Activated T-cell treated with anti-CD3 and anti-CD28 coated beads for 24 hours (primary cell): ENCODE results near the gene ATP8A2.

Experiments used
- DNase-seq: peaks from one replicate; pipeline ENCODE4 v3.0.0-alpha.2; 2020; ENCODE audit warnings: low read depth

The ATP8A2 gene

DNA sequence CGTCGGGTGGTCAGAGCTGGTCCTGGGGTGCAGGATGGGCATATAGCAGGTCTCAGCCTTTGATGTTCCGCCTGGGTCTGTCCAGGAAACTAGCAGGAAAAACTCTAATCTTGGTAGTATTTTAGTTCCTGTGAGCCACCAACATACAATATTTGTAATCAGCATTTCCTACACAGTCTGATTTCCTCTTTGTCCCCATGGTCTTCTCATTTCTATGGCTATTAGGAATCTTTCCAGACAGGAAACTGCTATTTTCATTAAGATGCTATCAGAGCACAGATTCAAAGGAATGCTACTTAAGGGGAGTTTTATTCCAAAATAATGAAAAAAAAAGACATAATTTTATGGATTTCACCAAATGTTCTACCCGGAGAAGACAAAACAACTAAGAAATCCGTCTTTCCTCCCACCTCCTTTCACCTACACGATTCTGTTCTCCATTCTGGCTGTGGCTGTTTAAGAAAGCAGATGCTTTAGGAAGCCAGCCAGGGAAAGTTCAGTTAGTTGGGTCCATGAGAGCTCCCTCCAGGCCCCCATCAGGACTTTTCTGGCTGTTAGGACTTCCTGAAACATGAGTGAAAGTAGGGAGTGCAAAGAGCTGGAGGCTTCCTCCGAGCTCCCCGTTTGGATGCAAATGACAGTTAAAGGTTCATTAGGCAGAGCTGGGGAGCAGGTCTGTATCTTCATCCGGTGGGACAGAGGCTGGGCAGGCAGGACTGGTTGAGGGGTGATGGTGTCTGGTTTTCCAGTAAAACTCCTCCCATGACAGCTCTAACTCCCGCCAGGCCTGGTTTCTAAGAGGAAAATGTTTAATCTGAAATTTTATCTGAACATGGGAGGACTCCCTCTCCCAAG, 643.7 kb downstream of the ATP8A2 start:
- no peak for DNase-seq

DNA sequence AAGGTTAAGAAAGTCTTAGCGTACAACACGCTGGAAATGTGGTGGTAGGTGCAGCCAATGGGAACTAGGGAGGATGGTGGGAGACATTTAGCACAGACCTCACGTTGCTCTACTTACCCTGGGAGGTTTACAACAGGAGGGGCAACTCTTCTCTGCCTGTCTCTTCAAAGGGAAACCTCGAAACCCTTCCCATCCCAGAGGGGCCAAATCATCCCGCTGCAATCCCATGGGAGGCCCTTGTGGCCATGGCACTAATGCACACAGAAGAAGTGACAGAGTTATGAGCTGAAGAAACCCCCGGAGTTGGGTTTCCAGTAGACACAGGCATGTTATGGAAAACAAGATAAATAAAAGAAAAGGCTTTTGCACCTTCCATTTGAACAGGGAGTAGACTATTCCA, 644.4 kb downstream of the ATP8A2 start:
- DNase-seq: no peak

DNA sequence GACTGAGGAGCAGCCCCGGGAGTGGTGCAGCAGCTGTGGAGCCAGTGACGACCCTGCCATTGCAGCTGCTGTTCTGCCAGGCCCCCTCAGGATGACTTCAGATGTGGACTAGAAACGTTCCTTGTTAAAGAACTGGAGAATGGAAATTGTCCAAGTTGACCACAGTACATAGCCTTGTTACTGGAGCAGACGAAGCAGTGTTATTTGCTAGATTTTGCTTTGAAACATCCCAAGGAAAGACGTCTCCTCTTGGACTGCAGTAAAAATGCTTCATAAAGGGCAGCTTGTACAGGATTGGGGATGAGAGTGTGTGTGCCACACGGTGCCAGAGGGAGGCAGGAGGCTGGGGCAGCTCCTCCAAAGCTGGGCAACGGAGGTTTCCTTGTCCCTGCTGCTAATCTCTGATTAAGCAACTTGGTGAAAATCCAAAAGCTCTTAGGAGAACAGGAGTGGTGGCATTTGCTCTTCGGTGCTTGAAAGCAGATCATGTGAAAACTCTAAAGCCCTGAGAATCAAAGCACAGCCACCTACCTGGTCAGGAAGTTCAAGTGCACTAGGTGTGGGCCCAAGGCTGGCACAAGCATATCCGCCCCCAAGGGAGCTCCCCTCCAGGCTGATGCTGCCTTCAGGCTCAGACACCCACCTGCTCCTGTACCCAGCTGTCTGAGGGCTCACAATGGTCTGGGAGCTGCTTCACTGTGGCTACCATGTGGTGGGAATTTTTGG, 645.6 kb downstream of the ATP8A2 start:
- no peak for DNase-seq

DNA sequence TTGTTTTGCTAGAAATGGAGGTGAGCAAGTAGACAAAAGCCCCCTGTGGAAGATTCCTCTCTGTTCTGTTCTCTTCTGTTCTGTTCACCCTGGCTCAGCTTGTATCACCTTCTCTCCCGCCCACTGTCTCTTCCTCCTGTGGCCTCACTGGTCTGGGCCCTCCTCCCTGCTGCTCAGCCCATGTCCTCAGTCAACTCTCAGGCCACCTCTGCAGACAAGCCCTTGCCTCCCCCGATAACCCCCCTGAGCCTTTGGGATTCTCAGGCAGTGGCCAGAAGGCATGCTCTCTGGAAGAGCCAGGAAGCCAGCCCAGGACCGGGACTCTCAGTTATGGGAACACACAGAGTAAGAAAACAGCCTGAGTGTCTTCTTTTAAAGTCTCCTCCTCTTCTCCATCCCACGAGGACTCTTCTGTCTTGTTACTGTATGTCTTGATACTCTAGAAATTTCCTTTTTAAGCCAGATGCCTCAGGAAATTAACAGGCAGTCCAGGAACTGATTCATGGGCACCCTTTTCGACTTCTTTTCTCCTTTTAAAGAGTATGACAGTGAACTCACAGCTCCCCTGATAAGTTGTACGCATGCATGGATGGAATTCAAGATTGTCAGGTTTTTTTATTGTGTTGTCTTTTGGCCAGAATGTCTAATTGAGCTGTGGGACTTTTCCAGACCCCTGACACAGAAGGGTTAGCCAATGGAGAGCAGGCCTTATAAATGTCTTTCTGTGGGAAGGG, 646.3 kb downstream of the ATP8A2 start:
- no peak for DNase-seq

DNA sequence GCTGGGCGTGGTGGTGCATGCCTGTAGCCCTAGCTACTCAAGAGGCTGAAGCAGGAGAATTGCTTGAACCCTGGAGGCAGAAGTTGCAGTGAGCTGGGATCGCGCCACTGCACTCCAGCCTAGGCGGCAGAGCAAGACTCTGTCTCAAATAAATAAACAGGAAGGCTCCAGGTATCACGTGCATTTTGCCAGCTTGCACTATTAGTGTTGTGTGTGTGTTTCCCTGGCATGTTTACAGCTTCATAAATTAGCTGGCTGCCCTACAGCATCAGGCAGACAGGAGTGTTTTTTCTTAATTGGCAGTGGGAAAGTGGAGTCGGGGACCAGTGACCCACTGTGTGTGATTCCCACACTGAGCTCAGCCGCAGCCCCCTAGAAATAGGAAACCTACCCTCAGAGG, 647.5 kb downstream of the ATP8A2 start:
- DNase-seq: no peak

DNA sequence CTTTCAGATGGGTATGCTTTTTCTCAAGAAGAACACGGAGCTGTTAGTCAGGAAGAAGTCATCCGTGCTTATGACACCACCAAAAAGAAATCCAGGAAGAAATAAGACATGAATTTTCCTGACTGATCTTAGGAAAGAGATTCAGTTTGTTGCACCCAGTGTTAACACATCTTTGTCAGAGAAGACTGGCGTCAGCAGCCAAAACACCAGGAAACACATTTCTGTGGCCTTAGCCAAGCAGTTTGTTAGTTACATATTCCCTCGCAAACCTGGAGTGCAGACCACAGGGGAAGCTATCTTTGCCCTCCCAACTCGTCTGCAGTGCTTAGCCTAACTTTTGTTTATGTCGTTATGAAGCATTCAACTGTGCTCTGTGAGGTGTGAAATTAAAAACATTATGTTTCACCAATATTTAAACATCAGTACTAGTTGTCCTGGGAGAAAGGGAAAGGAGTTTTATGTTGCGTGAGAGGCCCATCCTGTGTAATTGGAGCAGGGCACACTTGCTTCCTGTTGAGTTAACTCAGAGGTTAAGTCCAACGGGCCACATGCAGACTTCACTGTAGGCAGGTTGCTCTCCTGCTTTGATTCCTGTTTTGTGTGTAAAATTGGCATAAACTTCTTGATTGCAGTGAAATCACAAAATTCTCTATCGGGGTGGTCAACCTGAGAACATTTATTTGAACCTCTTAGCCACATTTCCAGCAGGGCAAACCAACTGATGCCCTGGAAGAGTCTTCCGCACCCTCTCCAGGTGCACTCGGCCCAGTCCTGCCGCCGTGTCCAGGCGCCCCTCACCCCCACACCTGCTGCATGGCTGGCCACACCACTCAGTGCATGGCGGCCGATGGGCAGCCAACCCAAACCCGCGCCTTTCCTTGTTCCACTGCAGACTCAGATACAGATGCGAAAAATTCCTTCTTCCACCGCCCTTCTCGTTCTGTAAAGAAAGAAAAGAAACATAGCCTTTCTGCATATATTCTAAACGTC, 648.4 kb downstream of the ATP8A2 start:
- DNase-seq: no peak

DNA sequence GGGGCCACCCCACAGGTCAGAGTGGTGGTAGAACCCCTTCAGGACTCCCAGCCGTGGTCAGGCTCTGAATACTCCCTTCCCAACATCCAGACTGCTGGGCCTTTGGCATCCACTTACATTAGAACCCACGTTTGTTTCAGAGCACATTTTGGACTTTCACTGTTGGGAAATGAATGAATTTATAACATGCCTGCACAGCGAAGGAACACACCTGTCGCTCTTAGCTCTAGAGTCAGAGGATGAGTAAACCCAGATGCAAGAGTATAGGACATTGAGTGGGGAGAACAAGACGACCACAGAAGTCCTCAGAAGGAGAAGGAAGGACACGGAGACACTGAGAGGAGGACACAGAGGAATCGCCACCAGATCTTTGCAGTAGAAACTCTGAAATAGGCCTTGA, 649.1 kb downstream of the ATP8A2 start:
- no peak for DNase-seq

DNA sequence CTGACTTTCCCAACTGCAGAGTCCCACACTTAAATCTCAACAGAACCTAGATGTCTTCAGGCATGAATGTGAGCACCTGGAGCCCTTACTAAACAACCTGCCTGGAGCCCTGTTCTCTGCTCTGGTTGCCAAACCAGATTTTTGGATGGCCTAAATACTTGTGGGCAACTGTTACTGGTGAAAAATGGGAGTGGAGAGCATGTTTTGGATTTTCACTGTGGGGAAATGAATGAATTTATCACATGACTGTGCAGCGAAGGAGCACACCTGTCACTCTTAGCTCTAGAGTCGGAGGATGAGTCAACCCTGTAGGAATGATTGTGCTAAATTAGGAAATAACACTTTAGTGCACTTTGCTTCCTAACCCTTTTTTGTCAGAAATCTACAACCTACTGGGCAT, 649.7 kb downstream of the ATP8A2 start:
- DNase-seq: no peak

DNA sequence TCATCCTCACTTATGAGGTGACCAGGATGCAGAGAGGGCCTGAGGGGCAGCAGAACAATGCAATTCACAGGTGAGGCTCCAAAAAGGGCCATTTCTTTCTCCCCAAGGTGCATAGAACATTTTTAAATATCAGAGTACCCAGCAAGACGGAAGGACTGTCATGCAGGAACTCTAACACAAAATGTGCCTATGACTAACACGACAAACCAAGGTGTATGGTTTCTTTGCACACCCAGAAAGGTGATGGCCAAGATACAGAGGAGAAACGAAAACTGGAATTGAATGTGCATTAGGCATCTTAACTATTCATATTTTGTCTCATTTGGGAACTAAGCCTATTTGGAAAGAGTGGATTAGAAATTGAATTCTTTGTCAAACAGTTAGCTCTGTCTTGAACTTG, 650.2 kb downstream of the ATP8A2 start:
- no peak for DNase-seq

DNA sequence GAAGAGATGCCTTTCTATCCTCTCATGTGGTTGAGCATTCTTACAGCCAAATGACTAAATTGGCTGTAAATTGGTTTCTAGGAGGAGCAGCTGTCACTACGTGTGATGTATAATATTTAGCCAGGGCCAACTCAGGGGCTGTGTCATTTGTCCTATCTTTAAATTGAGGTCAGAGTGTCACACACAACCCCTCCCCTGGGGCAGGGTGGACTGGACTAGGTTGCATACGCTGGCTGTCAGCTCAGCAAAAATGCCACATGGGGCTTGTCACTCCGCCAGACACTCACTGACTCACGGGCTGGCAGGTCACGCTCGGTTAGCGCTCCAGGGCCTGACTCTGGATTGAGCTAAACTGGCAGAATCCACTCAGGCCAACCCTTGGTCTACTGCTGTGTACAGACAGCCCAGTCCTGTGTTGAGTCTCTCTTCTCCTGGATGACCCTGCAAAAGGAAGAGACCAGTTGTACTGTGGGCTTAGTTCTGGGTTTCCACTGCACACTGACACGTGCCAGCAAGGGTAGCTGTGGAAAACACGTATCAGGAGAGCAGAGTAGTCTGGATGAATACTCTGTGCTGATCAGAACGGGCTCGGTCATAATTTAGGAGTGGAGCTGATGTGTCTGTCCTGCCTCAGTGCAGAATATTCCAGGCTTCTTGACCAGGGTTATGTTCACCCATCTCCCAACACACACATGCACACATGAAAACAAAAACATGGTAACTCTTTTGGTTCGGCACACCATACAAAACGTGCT, 650.9 kb downstream of the ATP8A2 start:
- DNase-seq: no peak

DNA sequence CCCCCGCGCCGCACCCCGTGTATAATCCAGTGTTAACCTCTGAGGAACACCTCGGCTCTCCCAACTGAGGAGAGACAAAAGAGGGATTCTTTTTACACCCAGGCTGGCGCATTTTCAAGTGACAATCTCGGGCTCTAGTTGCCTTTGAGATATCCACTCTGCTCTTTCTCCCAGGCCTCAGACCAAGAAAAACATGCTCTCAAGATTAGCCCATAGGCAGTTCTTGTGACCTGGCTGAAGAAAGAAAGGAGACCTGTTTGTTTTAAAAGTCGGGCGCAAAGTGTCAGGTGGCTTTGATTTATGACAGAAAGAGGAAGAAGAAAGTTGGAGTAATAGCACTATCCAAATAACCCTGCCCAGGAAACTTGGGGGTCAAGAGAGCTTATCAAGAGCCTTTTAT, 652.8 kb downstream of the ATP8A2 start:
- no peak for DNase-seq

DNA sequence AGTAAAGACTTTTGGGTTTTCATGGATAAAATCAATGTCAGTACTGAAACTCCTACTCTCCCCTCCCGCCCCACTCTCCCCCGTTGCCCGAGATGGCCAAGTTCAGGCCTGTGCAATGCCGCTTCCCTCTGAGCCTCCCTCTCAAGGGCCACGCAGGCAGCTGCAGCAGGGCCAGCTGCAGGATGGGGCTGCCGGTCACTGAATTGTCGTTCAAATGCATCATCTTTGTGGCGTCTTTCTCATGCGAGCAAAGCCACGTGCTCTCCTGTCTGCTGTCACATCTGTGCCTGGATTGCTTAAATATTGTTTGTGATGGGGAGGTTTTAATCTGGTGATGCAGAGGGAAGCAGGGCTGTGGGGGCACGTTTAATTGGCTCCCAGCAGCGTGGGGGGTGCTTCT, 653.4 kb downstream of the ATP8A2 start:
- DNase-seq: no peak

DNA sequence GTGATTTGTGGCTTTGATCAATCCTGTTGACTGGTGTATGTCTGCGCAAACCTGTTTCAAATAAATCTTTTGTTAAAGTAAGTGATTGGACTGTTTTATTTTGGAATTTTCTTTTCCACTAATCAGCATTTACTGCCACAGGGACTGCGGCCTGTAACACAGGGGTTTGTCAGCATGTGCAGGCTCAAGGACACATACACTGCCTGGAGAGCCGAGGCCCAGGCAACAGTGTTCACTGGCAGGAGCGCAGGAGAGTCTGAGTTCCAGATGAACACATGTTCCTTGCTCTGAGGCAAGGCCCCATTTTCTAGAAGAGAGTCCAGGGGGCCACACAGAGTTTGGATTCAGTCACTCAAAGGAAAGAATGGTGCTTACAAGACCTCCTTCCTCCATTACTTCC, 654.0 kb downstream of the ATP8A2 start:
- DNase-seq: no peak

DNA sequence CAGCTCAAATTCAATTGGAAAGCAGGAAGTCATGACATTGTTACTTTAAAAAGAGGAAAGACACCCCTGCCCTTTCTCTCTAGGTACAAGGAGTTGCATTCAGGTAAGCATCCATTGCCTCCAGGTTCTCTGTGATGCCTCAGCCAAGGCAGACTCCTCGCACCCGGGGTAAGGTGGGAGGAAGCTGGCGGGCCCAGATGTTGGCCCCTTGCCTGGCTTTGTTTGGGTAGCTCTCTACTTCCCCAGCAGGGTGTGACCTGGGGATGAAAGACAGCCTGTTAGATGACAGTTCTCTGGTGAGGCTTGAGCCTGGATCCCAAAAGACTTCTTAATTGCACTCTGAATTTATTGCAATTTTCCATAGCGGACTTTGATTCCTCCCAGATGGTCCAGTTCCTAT, 654.4 kb downstream of the ATP8A2 start:
- DNase-seq: no peak

DNA sequence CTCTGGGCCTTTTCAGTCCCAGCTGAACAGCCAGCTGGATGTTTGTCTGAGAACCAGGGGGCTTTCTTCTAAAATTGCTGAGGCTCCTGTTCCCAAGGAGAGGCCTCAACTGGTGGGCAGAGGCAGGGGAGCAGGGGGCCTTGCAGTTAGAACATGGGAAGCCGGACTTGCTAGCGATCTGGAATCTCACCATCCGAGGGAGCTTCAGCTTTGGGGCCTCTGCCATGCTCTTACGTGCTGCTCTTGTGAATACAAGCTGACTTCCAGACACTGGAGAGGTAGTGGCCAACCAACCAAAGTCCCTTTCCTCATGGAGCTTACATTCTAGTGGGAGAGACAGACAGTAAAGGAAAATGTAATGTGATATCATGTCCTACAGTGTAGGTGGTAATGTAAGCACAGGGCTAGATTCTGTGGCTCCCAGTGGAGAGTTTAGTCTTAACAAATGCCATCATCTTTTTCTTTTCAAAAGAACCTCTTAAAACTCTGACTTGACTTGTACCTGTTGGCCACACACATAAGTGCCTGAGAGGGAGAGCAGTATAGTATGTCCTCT, 657.9 kb downstream of the ATP8A2 start:
- no peak for DNase-seq

DNA sequence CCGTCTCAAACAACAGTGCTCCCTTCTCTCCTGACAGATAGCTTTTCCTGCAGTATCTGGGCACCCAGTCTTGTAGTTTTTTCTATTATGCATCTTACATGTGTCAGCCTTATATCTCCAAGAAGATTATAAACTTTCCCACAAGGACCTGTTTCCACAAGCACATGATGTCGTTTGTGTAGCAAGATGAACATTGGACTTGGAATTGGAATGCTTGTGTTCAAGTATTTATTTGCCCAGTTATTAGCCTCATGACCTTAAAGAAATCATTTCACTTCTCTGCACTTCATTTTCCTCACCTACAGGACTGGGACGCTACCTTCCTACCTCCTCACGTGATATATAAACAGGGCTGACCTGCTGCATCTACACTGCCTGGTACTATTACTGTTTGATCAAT, 658.6 kb downstream of the ATP8A2 start:
- DNase-seq: no peak

DNA sequence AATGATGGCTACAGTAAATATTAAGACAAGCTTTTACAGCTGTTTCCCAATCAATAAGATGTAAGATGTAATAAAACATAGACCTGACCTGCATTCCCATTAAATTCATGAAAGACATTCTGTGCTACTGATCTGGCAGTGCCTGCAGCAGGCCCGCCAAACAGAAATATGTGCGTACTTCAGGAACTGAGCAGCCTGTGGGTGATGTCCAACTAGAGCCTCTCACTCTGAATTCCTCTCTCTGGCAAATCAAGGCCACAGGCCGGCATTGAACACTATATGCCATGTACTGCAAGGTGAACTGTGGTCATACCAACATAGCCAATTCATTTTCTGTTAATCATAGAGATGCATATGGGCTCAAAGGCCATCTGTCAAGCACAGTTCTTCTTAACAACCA, 662.2 kb downstream of the ATP8A2 start:
- DNase-seq: no peak

DNA sequence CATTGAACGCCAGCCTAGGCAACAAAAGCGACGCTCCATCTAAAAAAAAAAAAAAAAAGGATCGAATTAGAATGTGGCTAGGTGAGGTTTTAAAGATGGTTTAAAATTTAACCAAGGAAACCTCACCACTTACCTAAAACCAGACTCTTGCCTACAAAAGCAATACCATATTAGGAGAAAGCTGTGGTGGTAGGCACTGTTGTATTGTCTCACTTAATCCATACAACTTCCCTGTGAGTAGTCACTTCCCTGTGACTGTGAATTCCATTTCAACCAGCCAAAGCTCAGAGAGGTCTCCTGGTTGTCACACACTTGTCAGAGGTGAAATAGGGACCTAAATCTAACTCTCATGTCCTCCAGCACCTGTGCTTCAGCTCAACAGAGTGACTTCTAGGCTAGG, 664.6 kb downstream of the ATP8A2 start:
- no peak for DNase-seq

DNA sequence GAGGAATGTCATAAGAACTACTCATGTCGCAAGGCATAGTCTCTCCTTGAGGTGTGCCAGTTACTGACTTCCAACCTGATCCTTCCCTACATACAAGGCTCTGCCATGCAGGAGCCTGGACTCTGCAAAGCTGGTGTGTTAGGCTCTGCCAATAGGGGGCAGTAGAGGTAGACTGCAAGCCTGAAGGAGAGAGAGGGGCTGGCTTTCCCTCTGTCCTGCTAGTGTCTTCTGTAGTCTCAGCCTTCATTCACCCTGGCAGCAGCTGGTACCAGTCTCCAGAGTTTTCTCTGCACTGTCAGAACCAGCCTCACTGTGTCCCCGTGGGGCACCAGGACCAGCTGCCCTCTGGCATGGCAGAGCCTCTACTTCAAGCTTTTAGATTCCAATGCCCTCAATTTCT, 665.5 kb downstream of the ATP8A2 start:
- DNase-seq: no peak

DNA sequence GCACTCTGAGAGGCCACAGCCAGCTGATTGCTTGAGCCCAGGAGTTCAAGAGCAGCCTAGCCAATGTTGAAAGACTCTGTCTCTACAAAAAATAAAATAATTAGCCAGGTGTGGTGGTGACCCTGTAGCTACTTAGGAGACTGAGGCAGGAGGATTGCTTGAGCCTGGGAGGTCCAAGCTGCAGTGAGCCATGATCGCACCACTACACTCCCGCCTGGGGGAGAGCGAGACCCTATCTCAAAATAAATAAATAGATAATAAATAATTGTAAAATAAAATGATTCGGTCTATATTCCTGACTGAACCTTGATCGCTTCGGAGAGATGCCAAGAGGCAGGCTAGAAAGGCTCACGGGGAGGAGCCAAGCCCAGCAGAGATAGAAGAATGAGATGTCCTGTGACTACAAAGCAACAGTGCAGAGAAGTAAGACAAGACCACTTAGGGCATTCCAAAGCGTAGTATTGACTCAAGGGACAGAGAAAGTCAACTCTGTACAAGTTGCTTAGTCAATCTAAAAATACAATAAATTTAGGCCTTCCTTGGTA, 667.2 kb downstream of the ATP8A2 start:
- no peak for DNase-seq
